Naive thymus-derived CD4-positive, alpha-beta T cell (primary cell): ENCODE measurements around the gene MEX3B. TPM values are rescaled to one million over a fixed set of nuclear protein-coding genes. Genes with fewer than 3 reads are reported as not detected.

Source experiments
- ATAC-seq: fragments of 150-1000 bp; cut with Tn5 transposase; 2 replicates; pipeline ENCODE4 v1.10.0; 2021; ENCODE audit warnings: mild to moderate bottlenecking, moderate library complexity
- CTCF ChIA-PET: fragments of 350-600 bp; sonication (Branson Sonifier 250); formaldehyde crosslinking; loops from one replicate; lab custom pipeline; 2021; ENCODE audit warnings: antibody characterized with exemption; lab: Charles Lee
- POLR2A ChIA-PET: fragments of 350-600 bp; sonication (Branson Sonifier 250); formaldehyde crosslinking; loops from one replicate; lab custom pipeline; 2021; ENCODE audit warnings: antibody characterized with exemption, inconsistent platforms; lab: Charles Lee
- DNase-seq, 9 donors: peaks; one replicate each; pipeline versions ENCODE4 v3.0.0 to v3.0.0-alpha.2; 2020 to 2022; ENCODE audit warnings: mixed read lengths in 1 of 9
- H3K27ac ChIP-seq: one replicate; pipeline ENCODE4 v1.7.0; 2013; ENCODE audit warnings: mild to moderate bottlenecking, low read depth, low read length, moderate library complexity
- H3K27me3 ChIP-seq, 2 donors: one replicate each; pipeline ENCODE4 v1.7.0; 2013; ENCODE audit warnings: low read length in 2 of 2, mild to moderate bottlenecking in 2 of 2, moderate library complexity in 2 of 2; ENCODE audit not compliant: control insufficient read depth in 2 of 2, insufficient read depth in 2 of 2
- H3K36me3 ChIP-seq, 3 experiments: 1 replicate in 2 of 3; 2 replicates in 1 of 3; pipeline ENCODE4 v1.7.0; 2013; ENCODE audit warnings: low read length in 3 of 3, mild to moderate bottlenecking in 3 of 3, moderate library complexity in 1 of 3; ENCODE audit not compliant: insufficient read depth in 3 of 3, control insufficient read depth in 2 of 3
- H3K4me1 ChIP-seq, 2 donors: one replicate each; pipeline ENCODE4 v1.7.0; 2013; ENCODE audit warnings: low read length in 2 of 2, mild to moderate bottlenecking in 2 of 2, moderate library complexity in 1 of 2; ENCODE audit not compliant: control insufficient read depth in 2 of 2, insufficient read depth in 2 of 2
- H3K4me3 ChIP-seq: 2 replicates; pipeline ENCODE4 v1.7.0; 2013; ENCODE audit warnings: mild to moderate bottlenecking, low read length
- H3K9me3 ChIP-seq, 3 experiments: 1 replicate in 2 of 3; 2 replicates in 1 of 3; pipeline ENCODE4 v1.7.0; 2013; ENCODE audit warnings: low read length in 3 of 3; ENCODE audit not compliant: control insufficient read depth in 2 of 3
- H3K27ac Mint-ChIP-seq, 9 donors: one replicate each; pipeline ENCODE4 v1.8.0; 2020 to 2022; ENCODE audit warnings: mixed read lengths in 9 of 9, mild to moderate bottlenecking in 8 of 9, moderate library complexity in 5 of 9, inconsistent platforms in 2 of 9
- H3K27me3 Mint-ChIP-seq, 5 donors: one replicate each; pipeline ENCODE4 v1.8.0; 2021 to 2022; ENCODE audit warnings: mixed read lengths in 5 of 5, mild to moderate bottlenecking in 1 of 5
- H3K36me3 Mint-ChIP-seq, 5 donors: one replicate each; pipeline ENCODE4 v1.8.0; 2020 to 2022; ENCODE audit warnings: mixed read lengths in 5 of 5, mild to moderate bottlenecking in 3 of 5, inconsistent platforms in 1 of 5
- H3K4me1 Mint-ChIP-seq, 7 donors: one replicate each; pipeline ENCODE4 v1.8.0; 2020 to 2022; ENCODE audit warnings: mixed read lengths in 7 of 7, mild to moderate bottlenecking in 3 of 7, inconsistent platforms in 1 of 7
- H3K4me3 Mint-ChIP-seq, 10 donors: one replicate each; pipeline ENCODE4 v1.8.0; 2020 to 2022; ENCODE audit warnings: mild to moderate bottlenecking in 10 of 10, mixed read lengths in 10 of 10, moderate library complexity in 6 of 10, inconsistent platforms in 2 of 10
- H3K9me3 Mint-ChIP-seq, 11 donors: one replicate each; pipeline ENCODE4 v1.8.0; 2020 to 2022; ENCODE audit warnings: mixed read lengths in 11 of 11, mild to moderate bottlenecking in 4 of 11, inconsistent platforms in 1 of 11, moderate library complexity in 1 of 11
- intact Hi-C, 2 donors: fragments of 100-400 bp; cut with micrococcal nuclease; formaldehyde crosslinking; loops; one replicate each; pipeline ENCODE4 v1.15.1; 2023
- polyA plus RNA-seq, 2 donors: library from polyadenylated mRNA; unstranded; fragments of 300-500 nt; fragmentation: Illumina TruSeq; gene quantifications; one replicate each; pipeline ENCODE4 v1.2.3, GENCODE V29; 2021
- total RNA-seq, 6 experiments: library from RNA in 5 of 6; stranded (reverse) in 5 of 6; gene quantifications; 1 replicate in 5 of 6; 2 replicates in 1 of 6; pipeline ENCODE4 v1.2.3 and lab custom pipeline; 2021 to 2026

Gene MEX3B
- total and polyA plus RNA-seq, 7 experiments from 2014 or later: 0.12 to 1.9 (median 1.1) TPM; not detected in 1

DNA sequence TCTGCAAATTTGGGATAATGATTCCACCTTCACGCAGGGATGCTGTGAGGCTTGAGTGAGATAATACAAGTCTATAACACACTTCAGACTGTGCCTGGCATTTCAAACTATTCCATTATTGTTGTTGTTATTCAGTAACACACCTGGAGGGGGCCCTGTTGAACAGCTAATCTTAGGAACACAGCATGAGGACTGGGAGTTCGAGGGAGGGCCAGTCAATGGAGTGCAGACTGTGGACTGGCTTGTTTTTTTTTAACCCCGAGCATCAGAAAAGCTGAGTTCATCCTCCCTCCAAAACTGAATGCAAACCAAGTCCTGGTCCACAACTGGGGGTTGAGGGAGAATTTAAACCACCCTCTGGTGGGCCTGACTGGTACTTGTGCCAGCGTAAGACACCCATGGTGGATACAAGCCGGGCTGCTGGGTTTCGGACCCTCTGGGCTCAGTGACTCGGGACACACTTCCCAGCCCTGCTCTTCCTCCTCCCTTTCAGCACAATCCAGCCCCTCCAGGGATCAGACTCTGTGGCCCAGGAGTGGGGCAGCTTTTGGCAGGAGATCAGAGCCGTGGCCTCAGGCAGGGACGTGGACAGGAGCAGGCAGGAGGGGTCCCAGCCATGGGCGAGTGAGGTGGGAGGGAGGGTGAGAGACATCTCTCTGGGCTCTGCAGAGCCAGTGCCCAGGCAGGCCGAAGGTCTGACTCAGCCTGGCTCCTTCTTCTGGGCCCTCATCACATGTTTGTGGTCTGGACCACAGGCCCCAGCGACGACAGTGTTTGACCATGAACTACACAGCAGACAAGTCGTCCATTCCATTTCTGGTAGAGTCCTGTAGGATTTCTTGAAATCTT lies 36.3 kb upstream of the MEX3B start:
- no peak for ATAC-seq
- Mint-ChIP-seq H3K4me1 (no peaks in the 10 kb centered on the region), H3K4me3 (no peak overlapping the region), H3K36me3 (no peaks in the 10 kb centered on the region), H3K9me3 (no peaks in the 10 kb centered on the region), H3K27ac (no peak overlapping the region), H3K27me3 (peaks cover 4 to 24% (median 10%) of the 10 kb centered on the region in 5 donors)
- DNase-seq: no peak
- no peaks in the 10 kb centered on the region for H3K4me1 ChIP-seq
- CTCF ChIA-PET: no interaction called here
- H3K27ac ChIP-seq: no peak overlapping the region
- H3K9me3 ChIP-seq: no peaks in the 10 kb centered on the region
- H3K36me3 ChIP-seq: no peaks in the 10 kb centered on the region
- POLR2A ChIA-PET: no interaction called here
- no peaks in the 10 kb centered on the region for H3K27me3 ChIP-seq
- H3K4me3 ChIP-seq: no peak overlapping the region
- intact Hi-C loops: no loop called here

DNA sequence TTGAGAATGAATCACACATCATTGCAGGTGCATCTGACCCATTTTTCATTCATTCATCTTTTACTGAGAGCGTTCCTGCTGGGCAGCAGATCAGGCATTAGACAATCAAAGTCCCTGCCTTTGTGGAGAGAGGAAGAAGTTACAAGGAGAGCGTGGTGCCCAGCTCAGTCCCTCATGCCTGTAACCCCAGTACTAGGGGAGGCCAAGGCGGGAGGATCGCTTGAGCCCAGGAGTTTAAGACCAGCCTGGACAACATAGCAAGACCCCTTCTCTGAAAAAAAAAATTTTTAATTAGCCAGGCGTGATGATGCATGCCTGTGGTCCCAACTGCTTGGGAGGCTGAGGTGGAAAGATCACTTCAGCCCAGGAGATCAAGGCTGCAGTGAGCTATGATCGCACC lies 35.0 kb upstream of the MEX3B start:
- Mint-ChIP-seq H3K27ac (no peak overlapping the region), H3K9me3 (no peaks in the 10 kb centered on the region), H3K4me1 (no peaks in the 10 kb centered on the region), H3K27me3 (peaks cover 5 to 29% (median 10%) of the 10 kb centered on the region in 5 donors), H3K36me3 (no peaks in the 10 kb centered on the region), H3K4me3 (no peak overlapping the region)
- H3K4me1 ChIP-seq: no peaks in the 10 kb centered on the region
- intact Hi-C loops: no loop called here
- no peak for DNase-seq
- no peaks in the 10 kb centered on the region for H3K27me3 ChIP-seq
- H3K36me3 ChIP-seq: no peaks in the 10 kb centered on the region
- H3K9me3 ChIP-seq: no peaks in the 10 kb centered on the region
- CTCF ChIA-PET: no interaction called here
- H3K27ac ChIP-seq: no peak overlapping the region
- POLR2A ChIA-PET: no interaction called here
- H3K4me3 ChIP-seq: no peak overlapping the region
- no peak for ATAC-seq

GRCh38 chr15:82079736-82080135 lies 33.9 kb upstream of the MEX3B start:
- ChIA-PET CTCF (interaction anchor here (0.6 kb wide), 1 partner anchor 15 kb away, joined by 3 read pairs; no protein-coding TSS in a partner anchor), POLR2A (no interaction called here)
- no peak overlapping the region for H3K27ac ChIP-seq
- H3K4me3 Mint-ChIP-seq: no peak overlapping the region
- H3K4me3 ChIP-seq: no peak overlapping the region
- peaks cover 5 to 30% (median 10%) of the 10 kb centered on the region in 5 donors for H3K27me3 Mint-ChIP-seq
- H3K4me1 ChIP-seq: no peaks in the 10 kb centered on the region
- no peak for DNase-seq
- H3K36me3 Mint-ChIP-seq: no peaks in the 10 kb centered on the region
- H3K27me3 ChIP-seq: no peaks in the 10 kb centered on the region
- no peaks in the 10 kb centered on the region for H3K4me1 Mint-ChIP-seq
- intact Hi-C loops: no loop called here
- H3K36me3 ChIP-seq: no peaks in the 10 kb centered on the region
- no peak overlapping the region for H3K27ac Mint-ChIP-seq
- no peaks in the 10 kb centered on the region for H3K9me3 ChIP-seq
- no peak for ATAC-seq
- H3K9me3 Mint-ChIP-seq: no peaks in the 10 kb centered on the region

DNA sequence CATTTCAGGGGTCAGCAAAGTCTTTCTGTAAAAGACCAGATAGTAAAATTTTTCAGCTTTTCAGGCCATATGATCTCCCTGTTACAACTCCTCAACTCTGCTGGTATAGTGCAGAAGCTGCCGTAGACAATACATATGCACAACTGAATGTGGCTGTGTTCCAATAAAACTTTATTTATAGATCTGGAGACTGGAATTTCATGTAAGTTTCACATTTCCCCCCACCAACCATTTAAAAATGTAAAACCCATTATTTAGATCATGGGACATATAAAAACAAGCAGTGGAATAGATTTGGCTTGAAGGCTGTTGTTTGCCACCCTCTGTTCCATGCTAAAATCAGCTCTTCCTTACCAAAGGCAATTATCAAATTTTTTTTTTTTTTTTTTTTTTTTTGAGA lies 28.8 kb upstream of the MEX3B start:
- peaks cover 0 to 4% (median 0%) of the 10 kb centered on the region in 5 donors for H3K36me3 Mint-ChIP-seq
- no peak for DNase-seq
- CTCF ChIA-PET: no interaction called here
- Histone ChIP-seq H3K4me1 (no peaks in the 10 kb centered on the region), H3K4me3 (no peak overlapping the region), H3K9me3 (no peaks in the 10 kb centered on the region), H3K27ac (no peak overlapping the region), H3K27me3 (no peaks in the 10 kb centered on the region), H3K36me3 (no peaks in the 10 kb centered on the region)
- ATAC-seq: no peak
- intact Hi-C loops: no loop called here
- peaks cover 0 to 1% (median 0%) of the 10 kb centered on the region in 11 donors for H3K9me3 Mint-ChIP-seq
- POLR2A ChIA-PET: no interaction called here
- H3K27ac Mint-ChIP-seq: no peak overlapping the region
- no peaks in the 10 kb centered on the region for H3K4me1 Mint-ChIP-seq
- peaks cover 2 to 23% (median 10%) of the 10 kb centered on the region in 5 donors for H3K27me3 Mint-ChIP-seq
- H3K4me3 Mint-ChIP-seq: no peak overlapping the region

GRCh38 chr15:82072926-82073537 lies 27.2 kb upstream of the MEX3B start:
- peaks cover 0 to 4% (median 0%) of the 10 kb centered on the region in 5 donors for H3K36me3 Mint-ChIP-seq
- ATAC-seq (no peak), DNase-seq (no peak)
- Histone ChIP-seq H3K4me3 (no peak overlapping the region), H3K4me1 (no peaks in the 10 kb centered on the region), H3K27me3 (no peaks in the 10 kb centered on the region), H3K9me3 (no peaks in the 10 kb centered on the region), H3K27ac (no peak overlapping the region), H3K36me3 (no peaks in the 10 kb centered on the region)
- peaks cover 0 to 1% (median 0%) of the 10 kb centered on the region in 11 donors for H3K9me3 Mint-ChIP-seq
- H3K4me1 Mint-ChIP-seq: no peaks in the 10 kb centered on the region
- intact Hi-C loops: no loop called here
- ChIA-PET POLR2A (no interaction called here), CTCF (interaction anchor here (1.0 kb wide), 1 partner anchor 43 kb away, joined by 3 read pairs; no protein-coding TSS in a partner anchor)
- peaks cover 2 to 17% (median 10%) of the 10 kb centered on the region in 5 donors for H3K27me3 Mint-ChIP-seq
- H3K27ac Mint-ChIP-seq: no peak overlapping the region
- no peak overlapping the region for H3K4me3 Mint-ChIP-seq

DNA sequence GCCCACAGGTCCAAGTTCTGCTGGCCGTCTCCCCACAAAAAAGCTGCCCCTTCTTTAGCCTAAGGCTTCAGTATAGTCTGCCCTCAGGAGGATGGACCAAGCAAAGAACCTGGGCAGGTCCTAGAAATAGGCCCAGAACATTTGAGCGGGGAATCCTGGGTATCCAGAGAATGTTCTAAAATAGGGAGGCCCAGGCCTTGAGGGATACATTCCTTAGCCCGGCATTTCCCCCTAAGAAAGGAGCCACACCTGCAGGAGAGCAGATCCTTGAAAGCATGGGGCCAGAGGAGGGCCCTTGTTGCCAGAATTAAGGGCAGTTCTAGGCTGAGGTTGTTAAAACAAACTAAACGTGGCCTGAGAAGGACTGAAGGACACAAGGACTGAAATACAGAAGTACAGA lies 20.6 kb upstream of the MEX3B start:
- H3K27me3 ChIP-seq: no peaks in the 10 kb centered on the region
- Mint-ChIP-seq H3K9me3 (peaks cover 0 to 1% (median 0%) of the 10 kb centered on the region in 11 donors), H3K4me1 (peaks cover 0 to 5% (median 0%) of the 10 kb centered on the region in 7 donors), H3K36me3 (peaks cover 0 to 4% (median 0%) of the 10 kb centered on the region in 5 donors), H3K4me3 (no peak overlapping the region), H3K27me3 (peaks cover 5 to 44% (median 23%) of the 10 kb centered on the region in 5 donors), H3K27ac (no peak overlapping the region)
- POLR2A ChIA-PET: no interaction called here
- CTCF ChIA-PET: no interaction called here
- no peak overlapping the region for H3K4me3 ChIP-seq
- H3K9me3 ChIP-seq: no peaks in the 10 kb centered on the region
- no peak overlapping the region for H3K27ac ChIP-seq
- intact Hi-C loops: no loop called here
- no peaks in the 10 kb centered on the region for H3K4me1 ChIP-seq
- no peaks in the 10 kb centered on the region for H3K36me3 ChIP-seq
- ATAC-seq (no peak), DNase-seq (no peak)
